NCI-H1694 treated with DMSO at 0.1 percent for 48 hours (cell line): ENCODE results near the gene BMP6.

ENCODE experiments used
- DNase-seq: peaks from one replicate; lab custom pipeline; 2025; lab: John Stamatoyannopoulos, UW

Gene BMP6

GRCh38 chr6:7905416-7905815, 179.5 kb downstream of the BMP6 start:
- DNase-seq: no peak

GRCh38 chr6:7906741-7907140, 180.8 kb downstream of the BMP6 start:
- no peak for DNase-seq

GRCh38 chr6:7907159-7907558, 181.3 kb downstream of the BMP6 start:
- DNase-seq: no peak

- peak; percentile 33 for DNase-seq
These were observed 183.7 kb downstream of the BMP6 start for GRCh38 chr6:7909323-7910276.

- no peak for DNase-seq
These were observed 184.4 kb downstream of the BMP6 start for GRCh38 chr6:7910298-7910653.

- DNase-seq: peak; percentile 63
These were observed 184.9 kb downstream of the BMP6 start, which contains the start of gene TXNDC5 for GRCh38 chr6:7910654-7911344. Gene TXNDC5, minus strand, starts transcription at chr6:7910788. Its CDS starts 12 bp downstream, at chr6:7910776.

- DNase-seq: no peak
These were observed 185.4 kb downstream of the BMP6 start for GRCh38 chr6:7911345-7911725.

- no peak for DNase-seq
These were observed 186.1 kb downstream of the BMP6 start for GRCh38 chr6:7912024-7912423.

GRCh38 chr6:7912736-7913517, 187.0 kb downstream of the BMP6 start:
- DNase-seq: no peak

GRCh38 chr6:7914311-7914710, 188.4 kb downstream of the BMP6 start:
- DNase-seq: no peak

- DNase-seq: no peak
These were observed 189.3 kb downstream of the BMP6 start for GRCh38 chr6:7914991-7915789.

GRCh38 chr6:7916959-7917358, 191.1 kb downstream of the BMP6 start:
- DNase-seq: no peak

- no peak for DNase-seq
These were observed 191.8 kb downstream of the BMP6 start for GRCh38 chr6:7917729-7918128.

GRCh38 chr6:7918403-7918802, 192.5 kb downstream of the BMP6 start:
- no peak for DNase-seq

GRCh38 chr6:7919871-7920270, 194.0 kb downstream of the BMP6 start:
- DNase-seq: no peak

- no peak for DNase-seq
These were observed 194.5 kb downstream of the BMP6 start for GRCh38 chr6:7920425-7920824.

- DNase-seq: no peak
These were observed 195.1 kb downstream of the BMP6 start for GRCh38 chr6:7921046-7921445.

- DNase-seq: no peak
These were observed 195.8 kb downstream of the BMP6 start for GRCh38 chr6:7921632-7922092.

- no peak for DNase-seq
These were observed 196.7 kb downstream of the BMP6 start for GRCh38 chr6:7922596-7922995.

GRCh38 chr6:7924867-7925266, 199.0 kb downstream of the BMP6 start:
- no peak for DNase-seq
